Activated CD4-positive, alpha-beta T cell treated with anti-CD3 and anti-CD28 coated beads, Interleukin-2, amount 50 U/mL, for 1 hour (primary cell): Measurements from ENCODE around the gene AGBL2.
A peak's percentile ranks its signal among the peaks of the same experiment; 100 is the strongest.
"Not testable (repeated sequence)": the region's sequence is repeated elsewhere in the genome, so short reads cannot be mapped to it uniquely, and the experiment has no call there.

Experiments used
- DNase-seq: peaks from one replicate; pipeline ENCODE4 v3.0.0-alpha.2; 2020

Gene AGBL2

GRCh38 chr11:47689480-47689879 lies 25.7 kb downstream of the AGBL2 start:
- DNase-seq, result no peak

GRCh38 chr11:47688991-47689390 lies 26.2 kb downstream of the AGBL2 start:
- no peak for DNase-seq

GRCh38 chr11:47688111-47688510 lies 27.1 kb downstream of the AGBL2 start:
- no peak for DNase-seq

GRCh38 chr11:47686704-47687103 lies 28.5 kb downstream of the AGBL2 start:
- not testable (repeated sequence) for DNase-seq

- no peak for DNase-seq
Measured at GRCh38 chr11:47686151-47686550, 29.0 kb downstream of the AGBL2 start.

GRCh38 chr11:47675851-47676250 lies 39.3 kb downstream of the AGBL2 start:
- no peak for DNase-seq

GRCh38 chr11:47672283-47672730 lies 42.9 kb downstream of the AGBL2 start:
- DNase-seq, result no peak

GRCh38 chr11:47669856-47670255 lies 45.3 kb downstream of the AGBL2 start:
- no peak for DNase-seq

- DNase-seq, result no peak
Measured at GRCh38 chr11:47668665-47669064, 46.5 kb downstream of the AGBL2 start.

- DNase-seq, result no peak
Measured at GRCh38 chr11:47667555-47667954, 47.6 kb downstream of the AGBL2 start.

GRCh38 chr11:47667135-47667534 lies 48.0 kb downstream of the AGBL2 start:
- no peak for DNase-seq

GRCh38 chr11:47664936-47665335 lies 50.2 kb downstream of the AGBL2 start:
- not testable (repeated sequence) for DNase-seq

- no peak for DNase-seq
Measured at GRCh38 chr11:47661245-47661644, 53.9 kb downstream of the AGBL2 start.

GRCh38 chr11:47659276-47659675 lies 55.9 kb downstream of the AGBL2 start:
- no peak for DNase-seq

- DNase-seq, result no peak
Measured at GRCh38 chr11:47656260-47656885, 58.8 kb downstream of the AGBL2 start.

GRCh38 chr11:47651818-47652469 lies 63.2 kb downstream of the AGBL2 start:
- DNase-seq, result no peak

GRCh38 chr11:47649276-47649675 lies 65.9 kb downstream of the AGBL2 start:
- DNase-seq, result no peak

GRCh38 chr11:47646019-47646418 lies 69.2 kb downstream of the AGBL2 start:
- DNase-seq, result no peak

- DNase-seq, result no peak
Measured at GRCh38 chr11:47645500-47645899, 69.7 kb downstream of the AGBL2 start.

- peak; percentile 95 for DNase-seq
Measured at GRCh38 chr11:47642099-47642855, 72.9 kb downstream of the AGBL2 start, which contains the start of gene MTCH2. TSS of gene MTCH2 (minus strand) at chr11:47642559. CDS start at chr11:47642465, 94 bp downstream.

- no peak for DNase-seq
Measured at GRCh38 chr11:47641600-47642098, 73.5 kb downstream of the AGBL2 start.

- not testable (repeated sequence) for DNase-seq
Measured at GRCh38 chr11:47640506-47640905, 74.7 kb downstream of the AGBL2 start.

- not testable (repeated sequence) for DNase-seq
Measured at GRCh38 chr11:47636331-47636730, 78.8 kb downstream of the AGBL2 start.

- DNase-seq, result no peak
Measured at GRCh38 chr11:47631473-47631872, 83.7 kb downstream of the AGBL2 start.
